ENCODE results near the gene AFF3.

AFF3 gene

GRCh38 chr2:100011272-100011731 is 131.1 kb downstream of the AFF3 start:
- DNase-seq (ENCODE audit: low read depth in 2 of 2), result no peak

GRCh38 chr2:100010606-100011005 is 131.8 kb downstream of the AFF3 start:
- no peak for DNase-seq (ENCODE audit: low read depth in 2 of 2)

- no peak for DNase-seq (ENCODE audit: low read depth in 2 of 2)
These were observed 132.6 kb downstream of the AFF3 start for GRCh38 chr2:100009743-100010142.

GRCh38 chr2:100008956-100009355 is 133.4 kb downstream of the AFF3 start:
- DNase-seq (ENCODE audit: low read depth in 2 of 2), result no peak

GRCh38 chr2:100006516-100006915 is 135.9 kb downstream of the AFF3 start:
- no peak for DNase-seq (ENCODE audit: low read depth in 2 of 2)

- DNase-seq (ENCODE audit: low read depth in 2 of 2), result no peak
These were observed 137.4 kb downstream of the AFF3 start for GRCh38 chr2:100004959-100005387.

- no peak for DNase-seq (ENCODE audit: low read depth in 2 of 2)
These were observed 138.0 kb downstream of the AFF3 start for GRCh38 chr2:100004348-100004884.

GRCh38 chr2:100002059-100002458 is 140.3 kb downstream of the AFF3 start:
- no peak for DNase-seq (ENCODE audit: low read depth in 2 of 2)

GRCh38 chr2:100000915-100001707 is 141.3 kb downstream of the AFF3 start:
- no peak for DNase-seq (ENCODE audit: low read depth in 2 of 2)

- DNase-seq (ENCODE audit: low read depth in 2 of 2), result no peak
These were observed 143.6 kb downstream of the AFF3 start for GRCh38 chr2:99998651-99999320.

- DNase-seq (ENCODE audit: low read depth in 2 of 2), result no peak
These were observed 152.5 kb downstream of the AFF3 start for GRCh38 chr2:99989905-99990304.

GRCh38 chr2:99988599-99988998 is 153.8 kb downstream of the AFF3 start:
- no peak for DNase-seq (ENCODE audit: low read depth in 2 of 2)

- no peak for DNase-seq (ENCODE audit: low read depth in 2 of 2)
These were observed 155.2 kb downstream of the AFF3 start for GRCh38 chr2:99987160-99987559.

- no peak for DNase-seq (ENCODE audit: low read depth in 2 of 2)
These were observed 157.4 kb downstream of the AFF3 start for GRCh38 chr2:99984799-99985515.

- no peak for DNase-seq (ENCODE audit: low read depth in 2 of 2)
These were observed 159.6 kb downstream of the AFF3 start for GRCh38 chr2:99982744-99983143.

GRCh38 chr2:99981840-99982239 is 160.6 kb downstream of the AFF3 start:
- DNase-seq (ENCODE audit: low read depth in 2 of 2), result no peak

- DNase-seq (ENCODE audit: low read depth in 2 of 2), result no peak
These were observed 162.2 kb downstream of the AFF3 start for GRCh38 chr2:99980176-99980575.

GRCh38 chr2:99977966-99978365 is 164.4 kb downstream of the AFF3 start:
- no peak for DNase-seq (ENCODE audit: low read depth in 2 of 2)

- DNase-seq (ENCODE audit: low read depth in 2 of 2), result no peak
These were observed 167.0 kb downstream of the AFF3 start for GRCh38 chr2:99975386-99975785.

- no peak for DNase-seq (ENCODE audit: low read depth in 2 of 2)
These were observed 167.6 kb downstream of the AFF3 start for GRCh38 chr2:99974682-99975375.

GRCh38 chr2:99974275-99974674 is 168.1 kb downstream of the AFF3 start:
- no peak for DNase-seq (ENCODE audit: low read depth in 2 of 2)
